Measurements from ENCODE around the gene PEAR1. TPM values are rescaled to one million over a fixed set of nuclear protein-coding genes. Genes with fewer than 3 reads are reported as not detected.

Gene PEAR1
- total RNA-seq, 1 experiment from 2014 or later, result 0.22 TPM

- Histone ChIP-seq H3K4me3 (ENCODE audit: low read length) (no peak overlapping the region), H3K4me1 (ENCODE audit: low read length) (no peaks in the 10 kb centered on the region), H3K9me3 (ENCODE audit: low read length) (no peaks in the 10 kb centered on the region), H3K4me2 (ENCODE audit: low read depth, low read length, poor library complexity, severe bottlenecking) (no peak overlapping the region), H3K9ac (ENCODE audit: low read length) (no peak overlapping the region), H3K9me2 (replicated peaks; ENCODE audit: insufficient read depth, low read length) (no peaks in the 10 kb centered on the region), H2AFZ (ENCODE audit: low read length) (no peak overlapping the region), H3K36me3 (ENCODE audit: insufficient read depth, low read length) (no peaks in the 10 kb centered on the region), H3K79me2 (ENCODE audit: low read length) (no peaks in the 10 kb centered on the region), H3K27ac (ENCODE audit: low read length) (no peak overlapping the region), H4K20me1 (ENCODE audit: insufficient read depth, low read depth, low read length) (no peaks in the 10 kb centered on the region), H3K27me3 (ENCODE audit: low read length) (no peaks in the 10 kb centered on the region)
- peak; percentile 75 for DNase-seq
Measured at GRCh38 chr1:156927215-156928042, 33.9 kb downstream of the PEAR1 start.

- Histone ChIP-seq H3K4me2 (ENCODE audit: low read depth, low read length, poor library complexity, severe bottlenecking) (no peak overlapping the region), H3K79me2 (ENCODE audit: low read length) (no peaks in the 10 kb centered on the region), H3K9ac (ENCODE audit: low read length) (no peak overlapping the region), H2AFZ (ENCODE audit: low read length) (no peak overlapping the region), H3K36me3 (ENCODE audit: insufficient read depth, low read length) (no peaks in the 10 kb centered on the region), H4K20me1 (ENCODE audit: insufficient read depth, low read depth, low read length) (no peaks in the 10 kb centered on the region), H3K9me3 (ENCODE audit: low read length) (no peaks in the 10 kb centered on the region), H3K27ac (ENCODE audit: low read length) (no peak overlapping the region), H3K27me3 (ENCODE audit: low read length) (no peaks in the 10 kb centered on the region), H3K4me1 (ENCODE audit: low read length) (no peaks in the 10 kb centered on the region), H3K9me2 (replicated peaks; ENCODE audit: insufficient read depth, low read length) (no peaks in the 10 kb centered on the region), H3K4me3 (ENCODE audit: low read length) (no peak overlapping the region)
- no peak for DNase-seq
Measured at GRCh38 chr1:156928043-156928602, 34.6 kb downstream of the PEAR1 start.

GRCh38 chr1:156929596-156930238 lies 36.2 kb downstream of the PEAR1 start:
- no peaks in the 10 kb centered on the region for H3K27me3 ChIP-seq (ENCODE audit: low read length)
- H2AFZ ChIP-seq (ENCODE audit: low read length), result no peak overlapping the region
- no peaks in the 10 kb centered on the region for H3K4me1 ChIP-seq (ENCODE audit: low read length)
- DNase-seq, result no peak
- H3K27ac ChIP-seq (ENCODE audit: low read length), result no peak overlapping the region
- H3K9ac ChIP-seq (ENCODE audit: low read length), result no peak overlapping the region
- no peaks in the 10 kb centered on the region for H3K9me3 ChIP-seq (ENCODE audit: low read length)
- no peaks in the 10 kb centered on the region for H3K9me2 ChIP-seq (replicated peaks; ENCODE audit: insufficient read depth, low read length)
- no peaks in the 10 kb centered on the region for H3K36me3 ChIP-seq (ENCODE audit: insufficient read depth, low read length)
- H3K4me3 ChIP-seq (ENCODE audit: low read length), result no peak overlapping the region
- H3K79me2 ChIP-seq (ENCODE audit: low read length), result no peaks in the 10 kb centered on the region
- H3K4me2 ChIP-seq (ENCODE audit: low read depth, low read length, poor library complexity, severe bottlenecking), result no peak overlapping the region
- H4K20me1 ChIP-seq (ENCODE audit: insufficient read depth, low read depth, low read length), result no peaks in the 10 kb centered on the region

- DNase-seq, result no peak
- no peak overlapping the region for H3K4me2 ChIP-seq (ENCODE audit: low read depth, low read length, poor library complexity, severe bottlenecking)
Measured at GRCh38 chr1:156930483-156930882, 37.0 kb downstream of the PEAR1 start.

GRCh38 chr1:156931211-156931952 lies 37.9 kb downstream of the PEAR1 start:
- no peaks in the 10 kb centered on the region for H3K4me1 ChIP-seq (ENCODE audit: low read length)
- no peak overlapping the region for H3K4me3 ChIP-seq (ENCODE audit: low read length)
- H3K9ac ChIP-seq (ENCODE audit: low read length), result no peak overlapping the region
- DNase-seq, result no peak
- H3K9me3 ChIP-seq (ENCODE audit: low read length), result no peaks in the 10 kb centered on the region
- H3K36me3 ChIP-seq (ENCODE audit: insufficient read depth, low read length), result no peaks in the 10 kb centered on the region
- no peaks in the 10 kb centered on the region for H4K20me1 ChIP-seq (ENCODE audit: insufficient read depth, low read depth, low read length)
- H3K79me2 ChIP-seq (ENCODE audit: low read length), result no peaks in the 10 kb centered on the region
- no peak overlapping the region for H3K4me2 ChIP-seq (ENCODE audit: low read depth, low read length, poor library complexity, severe bottlenecking)
- H2AFZ ChIP-seq (ENCODE audit: low read length), result no peak overlapping the region
- no peak overlapping the region for H3K27ac ChIP-seq (ENCODE audit: low read length)
- no peaks in the 10 kb centered on the region for H3K9me2 ChIP-seq (replicated peaks; ENCODE audit: insufficient read depth, low read length)
- no peaks in the 10 kb centered on the region for H3K27me3 ChIP-seq (ENCODE audit: low read length)

More at GRCh38 chr1:156930483-156930882, 37.0 kb downstream of the PEAR1 start:
- no peaks in the 10 kb centered on the region for H3K27me3 ChIP-seq (ENCODE audit: low read length)
- H3K79me2 ChIP-seq (ENCODE audit: low read length), result no peaks in the 10 kb centered on the region
- no peaks in the 10 kb centered on the region for H3K4me1 ChIP-seq (ENCODE audit: low read length)
- H3K36me3 ChIP-seq (ENCODE audit: insufficient read depth, low read length), result no peaks in the 10 kb centered on the region
- no peaks in the 10 kb centered on the region for H3K9me3 ChIP-seq (ENCODE audit: low read length)
- H2AFZ ChIP-seq (ENCODE audit: low read length), result no peak overlapping the region
- H3K27ac ChIP-seq (ENCODE audit: low read length), result no peak overlapping the region
- no peak overlapping the region for H3K4me3 ChIP-seq (ENCODE audit: low read length)
- no peaks in the 10 kb centered on the region for H4K20me1 ChIP-seq (ENCODE audit: insufficient read depth, low read depth, low read length)
- H3K9me2 ChIP-seq (replicated peaks; ENCODE audit: insufficient read depth, low read length), result no peaks in the 10 kb centered on the region
- no peak overlapping the region for H3K9ac ChIP-seq (ENCODE audit: low read length)

GRCh38 chr1:156931974-156932710 lies 38.6 kb downstream of the PEAR1 start:
- Histone ChIP-seq H4K20me1 (ENCODE audit: insufficient read depth, low read depth, low read length) (no peaks in the 10 kb centered on the region), H2AFZ (ENCODE audit: low read length) (no peak overlapping the region), H3K4me1 (ENCODE audit: low read length) (no peaks in the 10 kb centered on the region), H3K9me2 (replicated peaks; ENCODE audit: insufficient read depth, low read length) (no peaks in the 10 kb centered on the region), H3K9ac (ENCODE audit: low read length) (no peak overlapping the region), H3K27me3 (ENCODE audit: low read length) (no peaks in the 10 kb centered on the region), H3K79me2 (ENCODE audit: low read length) (no peaks in the 10 kb centered on the region), H3K27ac (ENCODE audit: low read length) (no peak overlapping the region), H3K4me3 (ENCODE audit: low read length) (no peak overlapping the region), H3K4me2 (ENCODE audit: low read depth, low read length, poor library complexity, severe bottlenecking) (no peak overlapping the region), H3K36me3 (ENCODE audit: insufficient read depth, low read length) (no peaks in the 10 kb centered on the region), H3K9me3 (ENCODE audit: low read length) (no peaks in the 10 kb centered on the region)
- no peak for DNase-seq

GRCh38 chr1:156933136-156933535 lies 39.6 kb downstream of the PEAR1 start:
- Histone ChIP-seq H3K79me2 (ENCODE audit: low read length) (no peaks in the 10 kb centered on the region), H3K27ac (ENCODE audit: low read length) (no peak overlapping the region), H3K4me2 (ENCODE audit: low read depth, low read length, poor library complexity, severe bottlenecking) (no peak overlapping the region), H3K36me3 (ENCODE audit: insufficient read depth, low read length) (no peaks in the 10 kb centered on the region), H4K20me1 (ENCODE audit: insufficient read depth, low read depth, low read length) (no peaks in the 10 kb centered on the region), H2AFZ (ENCODE audit: low read length) (no peak overlapping the region), H3K4me3 (ENCODE audit: low read length) (no peak overlapping the region), H3K9me2 (replicated peaks; ENCODE audit: insufficient read depth, low read length) (no peaks in the 10 kb centered on the region), H3K9ac (ENCODE audit: low read length) (no peak overlapping the region), H3K9me3 (ENCODE audit: low read length) (no peaks in the 10 kb centered on the region), H3K4me1 (ENCODE audit: low read length) (no peaks in the 10 kb centered on the region), H3K27me3 (ENCODE audit: low read length) (no peaks in the 10 kb centered on the region)
- DNase-seq, result no peak
